Heart right ventricle (tissue), 16 donors: ENCODE results near the gene ABHD17A. TPM values are rescaled to one million over a fixed set of nuclear protein-coding genes. Genes with fewer than 3 reads are reported as not detected.

ENCODE experiments used
- ATAC-seq, 8 donors: fragments of 200-7000 bp; cut with Tn5 transposase; one replicate each; pipeline ENCODE4 v1.9.1; 2020; ENCODE audit warnings: mild to moderate bottlenecking in 8 of 8, moderate library complexity in 8 of 8, moderate number of reproducible peaks in 1 of 8
- DNase-seq, 2 donors: peaks; one replicate each; pipeline ENCODE4 v3.0.0-alpha.2; 2020
- H3K27ac ChIP-seq, 10 donors: fragments of 200-600 bp; sonication (generic) in 2 of 10; one replicate each; pipeline versions ENCODE4 v1.5.0 to v1.8.0; 2020 to 2022; ENCODE audit warnings: mild to moderate bottlenecking in 3 of 10
- H3K27me3 ChIP-seq, 7 donors: fragments of 200-600 bp; one replicate each; pipeline ENCODE4 v1.8.0; 2021 to 2022; ENCODE audit warnings: mild to moderate bottlenecking in 2 of 7
- H3K36me3 ChIP-seq, 9 donors: fragments of 200-600 bp; sonication (generic) in 1 of 9; one replicate each; pipeline versions ENCODE4 v1.5.0 to v1.8.0; 2020 to 2022; ENCODE audit warnings: mild to moderate bottlenecking in 2 of 9
- H3K4me1 ChIP-seq, 9 donors: fragments of 200-600 bp; sonication (generic) in 1 of 9; one replicate each; pipeline versions ENCODE4 v1.5.0 to v1.8.0; 2020 to 2022; ENCODE audit warnings: mild to moderate bottlenecking in 4 of 9
- H3K4me3 ChIP-seq, 10 donors: fragments of 200-600 bp; sonication (generic) in 2 of 10; one replicate each; pipeline versions ENCODE4 v1.5.0 to v1.8.0; 2020 to 2022; ENCODE audit warnings: mild to moderate bottlenecking in 7 of 10, moderate library complexity in 2 of 10
- H3K9me3 ChIP-seq, 11 donors: fragments of 200-600 bp in 10 of 11; sonication (generic) in 2 of 11; one replicate each; pipeline versions ENCODE4 v1.5.0 to v1.8.0; 2013 to 2022; ENCODE audit warnings: mild to moderate bottlenecking in 2 of 11, control low read depth in 1 of 11, moderate library complexity in 1 of 11
- CTCF ChIP-seq, 9 donors: fragments of 200-600 bp; sonication (generic) in 2 of 9; IDR thresholded peaks; one replicate each; pipeline versions ENCODE4 v1.5.0 to v1.8.0; 2021 to 2022; ENCODE audit warnings: antibody characterized with exemption in 9 of 9, mild to moderate bottlenecking in 5 of 9, moderate library complexity in 1 of 9
- WGBS, 2 donors: extraction: QIAGEN DNeasy Blood & Tissue Kit; methylation state at CpG; one replicate each; pipeline ENCODE4 v1.1.7; 2013; ENCODE audit warnings: inconsistent platforms in 1 of 2; 5-methylcytosine and 5-hydroxymethylcytosine counted together
- intact Hi-C, 10 donors: fragments of 100-400 bp; cut with DNase I; formaldehyde crosslinking; loops; one replicate each; pipeline versions ENCODE4 v1.11.1 to v1.14.2; 2022
- polyA plus RNA-seq, 2 donors: library from polyadenylated mRNA; stranded (reverse); fragments of 200-250 nt; gene quantifications; one replicate each; pipeline ENCODE4 v1.2.3, GENCODE V29; 2013
- total RNA-seq, 10 donors: library from RNA; stranded (reverse); fragmentation: NEBNext Ultra II Directional in 3 of 10; extraction: Animal tissue kit (Norgen Biotek cat#: 25700) in 3 of 10; gene quantifications; one replicate each; pipeline versions ENCODE4 v1.2.1 to v1.2.4, GENCODE V29; 2021 to 2023
- donor health status: Arrhythmogenic right ventricular cardiomyopathy.
- donor health status: ischemic (EF 13 %, LVEDD 7.1; RV severe dilation, severe dysfunction).
- donor health status: healthy with polysubstance abuse.
- donor health status: DM: no; HTN: yes; CAD: no.
- donor health status: DM: no; HTN: no; CAD: no.
- donor health status: ischemic (EF 25% LVEDD 6.9; RV normal size, moderate dysfunction).
- donor health status: ischemic (EF 25% LVEDD 5.7; RV mildly dilated, moderate dysfunction).
- donor health status: healthy.
- donor health status: DM: yes; HTN: yes; CAD: no.
- donor health status: Ischemic cardiomyopathy.
- donor health status: ischemic (EF 35%, LVEDD 5.7; RV mildly dilated, moderate dysfunction).
- donor health status: nonischemic (EF 11% LVEDD 7.7; RV severe dilation, severe dysfunction).
- donor health status: DM: yes; HTN: yes; CAD: no.
- donor health status: PGD.
- donor health status: ischemic (EF 29% LVEDD 5.4; RV normal size, mild dysfunction).
- donor health status: nonischemic (EF 23%, LVEDD 6.1; RV moderate dilation, normal function).

The ABHD17A gene
- total and polyA plus RNA-seq, 12 donors, result 45.1 to 185 (median 57.7) TPM

- H3K4me1 ChIP-seq, result peaks cover 0 to 60% (median 9%) of the 10 kb centered on the region in 9 donors
- H3K36me3 ChIP-seq, result peaks cover 0 to 2% (median 0%) of the 10 kb centered on the region in 9 donors
- no peak for TF ChIP-seq CTCF (IDR thresholded peaks at IDR 0.05)
- no peaks in the 10 kb centered on the region for H3K9me3 ChIP-seq
- 47 to 51% methylated on average over 8 of the region's 8 CpGs for WGBS, 2 donors
- no peaks in the 10 kb centered on the region for H3K27me3 ChIP-seq
- peak overlapping the region in 7 of 10 donors; percentile 38 to 93 (median 86) for H3K27ac ChIP-seq
- H3K4me3 ChIP-seq, result peak overlapping the region in 6 of 10 donors; percentile 59 to 79 (median 70)
- ATAC-seq (no peak), DNase-seq (no peak)
- intact Hi-C loops, result no loop called here
Observed at GRCh38 chr19:1904860-1905109, 19.5 kb upstream of the ABHD17A start.

GRCh38 chr19:1902923-1903322, 17.6 kb upstream of the ABHD17A start:
- Histone ChIP-seq H3K4me1 (peaks cover 0 to 59% (median 8%) of the 10 kb centered on the region in 9 donors), H3K27ac (peak overlapping the region in 4 of 10 donors; percentile 27 to 93 (median 46)), H3K9me3 (no peaks in the 10 kb centered on the region), H3K36me3 (no peaks in the 10 kb centered on the region), H3K4me3 (no peak overlapping the region), H3K27me3 (no peaks in the 10 kb centered on the region)
- 76 to 79% methylated on average over 6 of the region's 6 CpGs for WGBS, 2 donors
- no peak for DNase-seq
- TF ChIP-seq CTCF (IDR thresholded peaks at IDR 0.05), result no peak
- intact Hi-C loops, result no loop called here
- no peak for ATAC-seq

- Histone ChIP-seq H3K27me3 (no peaks in the 10 kb centered on the region), H3K9me3 (no peaks in the 10 kb centered on the region), H3K27ac (peak overlapping the region in 4 of 10 donors; percentile 1 to 93 (median 28)), H3K4me3 (no peak overlapping the region), H3K36me3 (no peaks in the 10 kb centered on the region), H3K4me1 (peaks cover 0 to 65% (median 17%) of the 10 kb centered on the region in 9 donors)
- intact Hi-C loops, result no loop called here
- ATAC-seq (no peak), DNase-seq (no peak)
- 87 to 88% methylated on average over 16 of the region's 16 CpGs for WGBS, 2 donors
- no peak for TF ChIP-seq CTCF (IDR thresholded peaks at IDR 0.05)
Observed at GRCh38 chr19:1901940-1902404, 16.7 kb upstream of the ABHD17A start.

GRCh38 chr19:1896508-1896907, 11.2 kb upstream of the ABHD17A start:
- H3K9me3 ChIP-seq, result no peaks in the 10 kb centered on the region
- H3K4me1 ChIP-seq, result peaks cover 0 to 45% (median 22%) of the 10 kb centered on the region in 9 donors
- no peaks in the 10 kb centered on the region for H3K27me3 ChIP-seq
- intact Hi-C loops, result no loop called here
- ATAC-seq (no peak), DNase-seq (no peak)
- no peak overlapping the region for H3K4me3 ChIP-seq
- 88 to 92% methylated on average over 13 of the region's 13 CpGs for WGBS, 2 donors
- TF ChIP-seq CTCF (IDR thresholded peaks at IDR 0.05), result no peak
- H3K36me3 ChIP-seq, result no peaks in the 10 kb centered on the region
- peak overlapping the region in 4 of 10 donors; percentile 63 to 84 (median 76) for H3K27ac ChIP-seq
